HG03103 (cell line): ENCODE data around the gene FCN2.

Experiments
- ATAC-seq: cut with Tn5 transposase; IDR thresholded peaks from one replicate; pipeline ENCODE4 v1.9.1; 2021; ENCODE audit warnings: low read depth; ENCODE audit not compliant: unreplicated experiment

The FCN2 gene

GRCh38 chr9:134880484-134881312 lies at the start of gene FCN2:
FCN2 (plus strand) TSS chr9:134880810; CDS start chr9:134880822, 12 bp downstream.
- ATAC-seq, result no peak

GRCh38 chr9:134830926-134831720 lies 49.5 kb upstream of the FCN2 start:
- ATAC-seq, result no peak

- ATAC-seq, result no peak
Measured at GRCh38 chr9:134832471-134832870, 48.1 kb upstream of the FCN2 start.

- no peak for ATAC-seq
Measured at GRCh38 chr9:134833294-134833880, 47.2 kb upstream of the FCN2 start.

- ATAC-seq, result no peak
Measured at GRCh38 chr9:134834217-134834956, 46.2 kb upstream of the FCN2 start.

GRCh38 chr9:134834957-134835419 lies 45.6 kb upstream of the FCN2 start:
- ATAC-seq, result no peak

- ATAC-seq, result no peak
Measured at GRCh38 chr9:134835448-134835847, 45.2 kb upstream of the FCN2 start.

GRCh38 chr9:134835987-134836386 lies 44.6 kb upstream of the FCN2 start:
- ATAC-seq, result no peak

- no peak for ATAC-seq
Measured at GRCh38 chr9:134836406-134836970, 44.1 kb upstream of the FCN2 start.

GRCh38 chr9:134837529-134837928 lies 43.1 kb upstream of the FCN2 start:
- no peak for ATAC-seq

GRCh38 chr9:134838651-134839454 lies 41.8 kb upstream of the FCN2 start:
- no peak for ATAC-seq

- no peak for ATAC-seq
Measured at GRCh38 chr9:134839455-134840125, 41.0 kb upstream of the FCN2 start.

GRCh38 chr9:134840511-134840910 lies 40.1 kb upstream of the FCN2 start:
- ATAC-seq, result no peak

GRCh38 chr9:134841180-134841904 lies 39.3 kb upstream of the FCN2 start:
- ATAC-seq, result no peak

- no peak for ATAC-seq
Measured at GRCh38 chr9:134842321-134842720, 38.3 kb upstream of the FCN2 start.

GRCh38 chr9:134843740-134844139 lies 36.9 kb upstream of the FCN2 start:
- ATAC-seq, result no peak

GRCh38 chr9:134844821-134845220 lies 35.8 kb upstream of the FCN2 start:
- no peak for ATAC-seq

GRCh38 chr9:134846187-134846586 lies 34.4 kb upstream of the FCN2 start:
- no peak for ATAC-seq
